Muscle of leg (tissue), 16 donors: Measurements from ENCODE around the gene MBIP. TPM values are rescaled to one million over a fixed set of nuclear protein-coding genes. Genes with fewer than 3 reads are reported as not detected.

Experiments used
- DNase-seq: peaks from one replicate; pipeline ENCODE4 v3.0.0; 2013
- H3K27ac ChIP-seq: one replicate; pipeline ENCODE4 v1.5.1; 2013; ENCODE audit warnings: mild to moderate bottlenecking, low read length, control low read depth
- H3K27me3 ChIP-seq: one replicate; pipeline ENCODE4 v1.6.1; 2013; ENCODE audit warnings: low read length; ENCODE audit not compliant: control insufficient read depth, insufficient read depth
- H3K36me3 ChIP-seq: one replicate; pipeline ENCODE4 v1.6.1; 2013; ENCODE audit warnings: low read length; ENCODE audit not compliant: control insufficient read depth, insufficient read depth
- H3K4me1 ChIP-seq: one replicate; pipeline ENCODE4 v1.6.1; 2013; ENCODE audit warnings: low read length; ENCODE audit not compliant: control insufficient read depth, insufficient read depth
- H3K4me3 ChIP-seq: one replicate; pipeline ENCODE4 v1.5.1; 2013; ENCODE audit warnings: low read length, control low read depth
- H3K9me3 ChIP-seq: replicated peaks from 2 replicates; pipeline ENCODE4 v1.6.1; 2013; ENCODE audit warnings: low read depth, low read length; ENCODE audit not compliant: control insufficient read depth
- WGBS: methylation state at CpG from one replicate; pipeline ENCODE4 v1.1.5; 2013; ENCODE audit warnings: missing lambda C conversion rate; ENCODE audit not compliant: insufficient coverage; 5-methylcytosine and 5-hydroxymethylcytosine counted together
- long read RNA-seq, 11 donors: transcript quantifications; one replicate each; lab custom pipeline, GENCODE V29; 2026
- polyA plus RNA-seq, 8 donors: library from polyadenylated mRNA; unstranded; fragments of 120-200 nt; gene quantifications; one replicate each; pipeline versions ENCODE4 v1.2.1 to v1.2.3, GENCODE V29; 2013; ENCODE audit warnings: inconsistent platforms in 1 of 8, low replicate concordance in 1 of 8; ENCODE audit not compliant: insufficient read length in 8 of 8, insufficient read depth in 1 of 8
- total RNA-seq: library from RNA; stranded (reverse); fragments of 120-200 nt; gene quantifications from one replicate; pipeline ENCODE4 v1.2.4, GENCODE V29; 2013

Gene MBIP, protein sequence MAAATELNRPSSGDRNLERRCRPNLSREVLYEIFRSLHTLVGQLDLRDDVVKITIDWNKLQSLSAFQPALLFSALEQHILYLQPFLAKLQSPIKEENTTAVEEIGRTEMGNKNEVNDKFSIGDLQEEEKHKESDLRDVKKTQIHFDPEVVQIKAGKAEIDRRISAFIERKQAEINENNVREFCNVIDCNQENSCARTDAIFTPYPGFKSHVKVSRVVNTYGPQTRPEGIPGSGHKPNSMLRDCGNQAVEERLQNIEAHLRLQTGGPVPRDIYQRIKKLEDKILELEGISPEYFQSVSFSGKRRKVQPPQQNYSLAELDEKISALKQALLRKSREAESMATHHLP
- total RNA-seq (15.2 TPM), polyA plus RNA-seq (10 to 100 TPM; 22.6 to 29.2 (median 26.9) TPM)
- long read RNA-seq, donor 1, partial matches to known transcripts, result 0 of 2 reads
- long read RNA-seq, donor 1, other reads (novel, unspliced or antisense), result 0 of 2 reads
- long read RNA-seq, donor 2, partial matches to known transcripts, result 0 of 1 reads
- long read RNA-seq, donor 2, other reads (novel, unspliced or antisense), result 0 of 1 reads
- long read RNA-seq, donor 3, transcript MBIP-203 (9 exons, 1,648 nt), result major isoform, 13 of 13 reads
- long read RNA-seq, donor 3, partial matches to known transcripts, result 0 of 13 reads
- long read RNA-seq, donor 3, other reads (novel, unspliced or antisense), result 0 of 13 reads
- long read RNA-seq, donor 4, transcript MBIP-203 (9 exons, 1,648 nt), result major isoform, 6 of 8 reads
- long read RNA-seq, donor 4, partial matches to known transcripts, result 0 of 8 reads
- long read RNA-seq, donor 4, other reads (novel, unspliced or antisense), result 0 of 8 reads
- long read RNA-seq, donor 5, transcript MBIP-203 (9 exons, 1,648 nt), result major isoform, 18 of 28 reads
- long read RNA-seq, donor 5, partial matches to known transcripts, result 5 of 28 reads
- long read RNA-seq, donor 5, other reads (novel, unspliced or antisense), result 0 of 28 reads
- long read RNA-seq, donor 6, transcript MBIP-203 (9 exons, 1,648 nt), result major isoform, 13 of 15 reads
- long read RNA-seq, donor 6, partial matches to known transcripts, result 0 of 15 reads
- long read RNA-seq, donor 6, other reads (novel, unspliced or antisense), result 0 of 15 reads
- long read RNA-seq, donor 7, transcript MBIP-203 (9 exons, 1,648 nt), result major isoform, 6 of 9 reads
- long read RNA-seq, donor 7, partial matches to known transcripts, result 0 of 9 reads
- long read RNA-seq, donor 7, other reads (novel, unspliced or antisense), result 0 of 9 reads
- long read RNA-seq, donor 8, partial matches to known transcripts, result 0 of 6 reads
- long read RNA-seq, donor 8, other reads (novel, unspliced or antisense), result 0 of 6 reads
- long read RNA-seq, donor 9, partial matches to known transcripts, result 0 of 5 reads
- long read RNA-seq, donor 9, other reads (novel, unspliced or antisense), result 0 of 5 reads
- long read RNA-seq, donor 10, transcript MBIP-203 (9 exons, 1,648 nt), result major isoform, 10 of 15 reads
- long read RNA-seq, donor 10, partial matches to known transcripts, result 0 of 15 reads
- long read RNA-seq, donor 10, other reads (novel, unspliced or antisense), result 0 of 15 reads
- long read RNA-seq, donor 11, transcript MBIP-203 (9 exons, 1,648 nt), result major isoform, 12 of 15 reads
- long read RNA-seq, donor 11, partial matches to known transcripts, result 0 of 15 reads
- long read RNA-seq, donor 11, other reads (novel, unspliced or antisense), result 0 of 15 reads

DNA sequence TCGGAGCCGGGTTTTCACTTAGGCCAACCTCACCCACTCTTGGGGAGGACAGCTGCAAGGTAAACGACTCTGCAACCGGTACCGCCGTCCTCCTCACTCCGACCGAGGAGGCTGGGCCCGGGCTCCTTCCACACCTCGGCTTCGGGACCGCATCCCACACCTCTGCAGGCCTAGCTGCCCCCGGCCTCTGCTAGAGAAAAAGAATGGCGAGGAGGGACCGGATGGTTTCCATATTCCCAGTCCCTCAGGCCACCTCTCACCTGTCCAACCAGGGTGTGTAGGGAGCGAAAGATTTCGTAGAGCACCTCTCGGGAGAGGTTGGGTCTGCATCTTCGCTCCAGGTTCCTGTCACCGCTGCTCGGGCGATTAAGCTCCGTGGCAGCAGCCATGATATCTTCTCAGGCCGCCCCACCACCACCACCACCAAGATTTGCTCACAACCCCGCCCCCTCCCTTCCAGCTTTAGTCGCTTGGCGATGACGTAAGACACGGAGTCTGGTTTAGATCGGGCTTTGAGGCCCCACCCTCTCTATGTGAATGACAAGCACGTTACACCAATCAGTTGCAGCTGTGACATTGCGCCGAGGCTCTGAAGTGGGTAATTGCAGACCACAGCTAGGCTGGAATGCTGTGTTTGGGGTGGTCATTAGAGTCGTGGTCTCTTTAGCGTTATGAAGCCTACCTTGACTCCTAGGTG, at the start of gene MBIP:
Gene MBIP, minus strand, starts transcription at position 438 of the 697 bp plus-strand sequence. Its CDS starts 49 bp downstream, at position 389.
- H3K27ac ChIP-seq, result peak within 1 kb of the TSS; percentile 96
- no peaks in the 10 kb centered on the region for H3K4me1 ChIP-seq
- H3K9me3 ChIP-seq, result no peaks in the 10 kb centered on the region
- no peaks in the 10 kb centered on the region for H3K36me3 ChIP-seq
- peak; percentile 99 for DNase-seq
- peak within 1 kb of the TSS; percentile 93 for H3K4me3 ChIP-seq
- H3K27me3 ChIP-seq, result peaks cover 4% of the 10 kb centered on the region
- 2% methylated on average over 28 of the region's 35 CpGs for WGBS

DNA sequence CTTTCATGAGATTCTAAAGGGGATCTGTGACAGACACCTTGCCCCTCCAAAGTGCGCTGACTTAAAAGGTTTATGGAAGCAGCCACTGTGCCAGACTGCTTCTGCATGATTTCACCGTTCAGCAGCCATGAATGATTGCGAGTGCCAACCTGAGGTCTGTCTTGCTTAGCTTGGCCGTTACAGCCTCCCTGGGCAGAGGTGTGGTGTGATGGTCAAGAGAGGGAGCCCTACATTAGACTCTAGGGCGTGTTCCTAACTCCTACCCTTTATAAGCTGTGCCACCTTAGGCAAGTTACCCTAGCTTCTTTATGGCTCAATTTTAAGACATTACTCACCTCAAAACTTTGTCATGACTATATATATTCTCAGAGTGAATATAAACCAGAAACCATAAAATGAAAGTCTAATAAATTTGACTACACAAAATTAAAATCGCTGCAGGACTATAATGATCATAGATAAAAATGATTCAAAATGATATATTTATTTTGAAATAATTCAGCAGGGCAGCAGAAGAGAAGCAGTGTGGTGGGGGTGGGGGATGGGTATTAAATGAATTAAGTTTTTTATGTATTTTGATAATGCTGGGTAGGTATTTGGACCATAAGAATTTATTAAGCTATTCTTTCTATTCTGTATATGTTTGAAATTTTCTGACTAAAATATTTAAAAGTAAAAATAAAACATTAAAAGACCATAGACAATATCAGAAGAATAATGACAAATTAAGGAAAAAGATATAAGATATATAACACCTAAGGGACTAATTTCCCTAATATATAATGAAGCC, 47.7 kb upstream of the MBIP start:
- WGBS, result 57% methylated on average over 3 of the region's 6 CpGs
- Histone ChIP-seq H3K4me1 (no peaks in the 10 kb centered on the region), H3K36me3 (no peaks in the 10 kb centered on the region), H3K27me3 (no peaks in the 10 kb centered on the region), H3K27ac (no peak overlapping the region), H3K9me3 (no peaks in the 10 kb centered on the region), H3K4me3 (no peak overlapping the region)
- DNase-seq, result no peak

DNA sequence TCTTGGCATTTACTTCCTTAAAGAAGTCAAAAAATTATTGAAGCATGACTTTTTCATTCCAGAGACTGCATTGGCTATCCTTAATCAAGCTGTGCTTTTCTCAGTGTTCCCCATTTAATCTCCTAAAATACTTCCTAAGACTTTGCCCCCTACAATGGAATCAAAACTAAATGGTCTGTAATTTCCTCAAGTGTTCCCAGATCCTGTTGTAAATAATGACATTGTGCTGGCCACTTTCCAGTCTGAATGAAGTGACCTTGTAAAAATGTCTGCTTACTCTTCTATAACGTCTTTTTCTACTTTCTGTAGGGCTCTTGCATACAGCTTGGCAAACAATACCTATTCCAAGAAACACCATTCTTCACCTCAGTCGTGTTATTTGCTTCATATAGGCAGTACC, 45.3 kb upstream of the MBIP start:
- Histone ChIP-seq H3K4me1 (no peaks in the 10 kb centered on the region), H3K4me3 (no peak overlapping the region), H3K36me3 (no peaks in the 10 kb centered on the region), H3K27me3 (no peaks in the 10 kb centered on the region), H3K9me3 (no peaks in the 10 kb centered on the region), H3K27ac (no peak overlapping the region)
- no CpG with 5 or more reads among the region's 2 CpGs for WGBS
- DNase-seq, result no peak

DNA sequence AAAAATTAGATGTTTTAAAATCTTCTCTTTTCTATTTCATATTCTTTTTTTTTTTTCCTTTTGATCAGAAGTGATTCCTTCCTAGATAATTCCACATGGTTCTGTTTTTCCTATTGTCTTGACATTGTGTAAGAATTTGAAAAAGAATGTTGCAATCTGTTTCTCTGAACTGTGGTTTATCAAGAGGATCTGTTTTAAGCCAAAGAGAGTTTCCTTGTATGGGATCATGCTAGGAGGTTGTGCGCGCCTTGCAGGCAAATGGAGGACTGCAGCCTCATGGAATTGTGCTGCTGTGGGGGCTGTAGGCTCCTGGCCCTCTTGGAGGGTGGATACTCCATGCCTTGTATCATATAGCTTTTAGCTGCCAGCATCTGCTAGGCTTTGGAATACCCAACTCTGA, 43.3 kb upstream of the MBIP start:
- H3K27ac ChIP-seq, result no peak overlapping the region
- 100% methylated on average over 1 of the region's 2 CpGs for WGBS
- H3K4me1 ChIP-seq, result no peaks in the 10 kb centered on the region
- no peak overlapping the region for H3K4me3 ChIP-seq
- H3K9me3 ChIP-seq, result no peaks in the 10 kb centered on the region
- H3K36me3 ChIP-seq, result no peaks in the 10 kb centered on the region
- no peak for DNase-seq
- no peaks in the 10 kb centered on the region for H3K27me3 ChIP-seq

DNA sequence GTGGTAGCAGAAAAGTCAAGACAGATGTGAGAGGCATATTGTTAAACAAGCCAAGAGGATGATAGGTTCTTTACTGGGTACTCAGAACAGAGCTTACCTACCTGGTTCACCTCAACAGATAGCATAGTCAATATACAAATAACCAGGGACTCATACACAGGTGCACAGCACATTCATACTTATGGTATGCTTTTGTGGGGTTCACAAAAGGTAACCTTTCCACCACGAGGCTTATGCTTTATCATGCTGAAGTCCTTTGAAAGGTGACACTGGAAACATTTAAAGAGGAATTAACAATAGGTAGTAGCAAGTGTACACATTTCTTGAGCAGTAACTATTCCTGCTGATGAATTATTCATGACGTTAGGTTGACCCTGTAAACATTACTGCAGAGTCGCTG, 42.2 kb upstream of the MBIP start:
- Histone ChIP-seq H3K4me3 (no peak overlapping the region), H3K27ac (no peak overlapping the region), H3K36me3 (no peaks in the 10 kb centered on the region), H3K9me3 (no peaks in the 10 kb centered on the region), H3K27me3 (no peaks in the 10 kb centered on the region), H3K4me1 (no peaks in the 10 kb centered on the region)
- no peak for DNase-seq
- no CpG with 5 or more reads among the region's 3 CpGs for WGBS

DNA sequence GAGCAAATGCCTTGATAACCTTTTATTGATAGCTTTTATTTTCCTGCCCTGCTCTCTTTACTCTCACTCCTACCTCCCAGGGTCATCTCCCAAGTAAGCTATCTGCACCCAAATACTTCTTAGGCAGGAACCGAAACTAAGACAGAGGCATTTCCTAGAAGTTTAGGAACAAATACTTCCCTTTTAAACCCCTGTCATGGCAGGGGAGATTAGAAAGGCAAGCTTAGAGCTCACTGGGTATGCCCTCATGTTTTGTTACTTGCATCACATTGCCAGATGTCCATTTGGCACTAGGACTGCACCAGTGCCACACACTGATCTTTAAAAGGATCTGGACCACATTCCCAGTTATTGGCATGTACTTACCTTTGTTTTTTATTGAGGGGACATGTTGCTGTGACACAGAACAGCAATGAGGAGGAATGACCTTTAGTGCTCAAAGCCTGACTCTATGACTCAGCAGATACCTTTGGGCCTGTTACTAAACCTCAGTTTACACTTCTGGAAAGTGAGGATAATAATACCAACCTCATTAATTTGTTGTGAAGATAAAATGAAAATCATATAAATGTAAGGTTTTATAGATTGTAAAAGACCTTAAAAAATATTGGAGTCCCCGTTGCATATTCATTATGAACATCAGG, 40.9 kb upstream of the MBIP start:
- no peaks in the 10 kb centered on the region for H3K36me3 ChIP-seq
- H3K4me3 ChIP-seq, result no peak overlapping the region
- H3K27ac ChIP-seq, result no peak overlapping the region
- H3K9me3 ChIP-seq, result no peaks in the 10 kb centered on the region
- H3K27me3 ChIP-seq, result no peaks in the 10 kb centered on the region
- H3K4me1 ChIP-seq, result no peaks in the 10 kb centered on the region
- peak; percentile 26 for DNase-seq
- no CpG with 5 or more reads among the region's 2 CpGs for WGBS

DNA sequence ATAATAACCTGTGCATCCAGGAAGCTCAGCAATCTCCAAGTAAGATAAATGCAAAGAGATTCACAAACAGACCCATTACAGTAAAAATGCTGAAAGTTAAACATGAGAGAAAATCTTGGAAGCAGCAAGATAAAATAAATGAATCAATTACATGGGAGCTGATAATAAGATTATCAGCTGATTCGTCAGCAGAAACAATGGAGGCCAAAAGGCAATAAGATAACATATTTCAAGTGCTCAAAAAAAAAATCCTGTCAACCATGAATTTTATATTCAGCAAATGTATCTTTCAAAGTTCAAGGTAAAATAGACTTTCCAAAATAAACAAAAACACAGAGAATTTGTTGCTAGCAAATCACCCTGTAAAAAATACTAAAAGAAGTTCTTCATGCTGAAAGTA, 36.4 kb upstream of the MBIP start:
- Histone ChIP-seq H3K4me3 (no peak overlapping the region), H3K27me3 (no peaks in the 10 kb centered on the region), H3K9me3 (peaks cover 4% of the 10 kb centered on the region), H3K4me1 (no peaks in the 10 kb centered on the region), H3K36me3 (no peaks in the 10 kb centered on the region), H3K27ac (no peak overlapping the region)
- WGBS, result no CpG with 5 or more reads among the region's 1 CpG
- DNase-seq, result no peak

DNA sequence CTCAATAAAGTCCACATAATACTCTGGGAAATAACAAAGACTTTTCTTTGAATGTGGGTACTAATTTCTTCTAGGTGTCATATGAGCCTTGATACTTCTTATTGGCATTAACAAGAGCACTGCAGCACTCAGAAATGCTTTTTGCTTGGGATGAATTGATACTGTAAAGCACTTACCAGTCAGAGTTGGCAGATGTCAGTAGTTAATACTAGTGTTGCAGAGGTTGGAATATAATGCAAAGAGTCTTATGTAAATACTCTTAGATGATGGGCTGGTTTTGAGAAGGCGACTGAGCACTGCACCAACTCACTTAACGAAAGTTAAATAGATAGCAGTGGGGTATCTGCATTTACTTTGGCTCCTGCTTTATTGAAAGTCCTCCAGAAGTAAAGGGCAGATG, 25.6 kb upstream of the MBIP start:
- 80% methylated on average over 1 of the region's 2 CpGs for WGBS
- H3K4me1 ChIP-seq, result no peaks in the 10 kb centered on the region
- H3K9me3 ChIP-seq, result no peaks in the 10 kb centered on the region

More for the DNA sequence above, 25.6 kb upstream of the MBIP start:
- Histone ChIP-seq H3K27me3 (no peaks in the 10 kb centered on the region), H3K4me3 (no peak overlapping the region), H3K27ac (no peak overlapping the region), H3K36me3 (no peaks in the 10 kb centered on the region)
- no peak for DNase-seq
